ENCODE data around the gene MRO.
"Not testable (repeated sequence)": the region's sequence is repeated elsewhere in the genome, so short reads cannot be mapped to it uniquely, and the experiment has no call there.

The MRO gene

DNA sequence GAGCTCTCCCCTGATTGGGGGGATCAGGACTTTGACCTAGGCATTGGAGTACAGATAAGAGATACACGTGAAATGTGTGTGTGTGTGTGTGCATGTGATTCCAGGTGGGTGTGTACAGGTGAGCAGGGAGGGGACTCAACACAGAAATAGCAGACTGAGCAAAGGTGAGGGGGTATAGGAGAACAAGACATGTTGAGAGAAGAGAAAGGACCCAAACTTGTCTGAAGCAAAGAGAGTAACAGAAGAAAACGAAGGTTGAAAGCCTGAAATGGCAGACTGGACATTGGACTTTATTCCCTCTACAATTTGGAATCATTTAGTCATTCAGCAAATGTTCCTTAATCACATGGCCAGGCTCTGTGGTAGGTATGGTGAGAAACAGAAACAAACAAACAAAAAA is 23.3 kb downstream of the MRO start:
- in situ Hi-C loops (cut with HindIII; ENCODE audit: low sequenced_read_pairs), result no loop called here

DNA sequence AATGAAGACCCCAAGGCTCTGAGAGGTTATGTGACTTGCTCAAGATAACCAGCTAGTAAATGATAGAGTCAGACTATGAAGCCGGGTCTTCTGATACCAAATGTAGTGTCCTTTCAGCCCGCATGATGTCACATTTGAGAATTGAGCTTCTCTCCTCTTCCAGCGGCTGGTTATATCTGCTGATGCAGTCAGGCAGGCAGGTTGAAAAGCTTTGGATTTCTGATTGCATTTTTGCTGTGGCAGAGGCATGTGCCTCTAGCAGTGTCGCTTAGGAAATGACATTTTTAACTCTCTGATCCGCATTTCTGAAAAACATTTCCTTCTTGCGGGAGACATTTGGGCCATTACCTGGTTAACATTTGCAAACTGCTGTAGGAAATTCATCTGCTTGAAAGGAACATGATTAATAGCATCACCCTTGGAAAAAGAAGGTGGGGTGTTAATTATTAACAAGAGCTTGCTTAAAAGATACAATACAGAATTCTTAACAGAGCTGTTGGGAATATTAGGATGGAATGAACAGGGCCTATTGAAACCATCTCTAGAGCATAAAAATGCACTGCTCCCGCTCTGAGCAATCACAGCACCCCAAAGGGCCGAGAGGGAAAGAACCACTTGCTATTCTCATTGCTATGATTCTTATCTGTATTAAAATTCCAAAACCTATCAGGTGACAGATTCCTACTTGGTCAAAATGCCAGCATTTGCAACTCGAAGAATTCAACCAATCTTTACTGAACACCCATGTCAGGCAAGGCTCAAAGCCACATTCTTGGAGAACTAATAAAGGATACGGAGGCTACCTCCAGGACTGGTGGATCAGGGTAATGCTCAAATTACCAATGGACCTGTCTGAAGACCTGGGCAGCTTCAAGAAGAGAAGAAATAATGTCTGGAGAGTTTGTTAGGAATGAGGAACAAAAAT is 25.9 kb downstream of the MRO start:
- in situ Hi-C loops (cut with HindIII; ENCODE audit: low sequenced_read_pairs), result no loop called here

DNA sequence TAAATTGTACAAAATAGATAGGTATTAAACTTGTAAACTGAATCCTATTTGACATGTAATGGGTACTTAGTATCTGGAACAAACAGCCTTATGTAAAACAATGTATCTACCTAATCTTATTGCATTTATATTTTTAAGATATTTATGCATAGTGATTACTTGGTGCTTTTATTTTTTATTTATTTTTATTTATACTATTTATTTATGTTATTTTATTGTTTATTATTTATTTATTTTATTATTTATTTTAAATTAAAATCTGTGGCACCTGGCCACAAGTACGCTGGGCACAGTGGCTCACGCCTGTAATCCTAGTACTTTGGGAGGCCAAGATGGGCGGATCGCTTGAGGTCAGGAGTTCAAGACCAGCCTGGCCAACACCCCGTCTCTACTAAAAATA is 26.9 kb downstream of the MRO start:
- in situ Hi-C loops (cut with HindIII; ENCODE audit: low sequenced_read_pairs), result no loop called here

DNA sequence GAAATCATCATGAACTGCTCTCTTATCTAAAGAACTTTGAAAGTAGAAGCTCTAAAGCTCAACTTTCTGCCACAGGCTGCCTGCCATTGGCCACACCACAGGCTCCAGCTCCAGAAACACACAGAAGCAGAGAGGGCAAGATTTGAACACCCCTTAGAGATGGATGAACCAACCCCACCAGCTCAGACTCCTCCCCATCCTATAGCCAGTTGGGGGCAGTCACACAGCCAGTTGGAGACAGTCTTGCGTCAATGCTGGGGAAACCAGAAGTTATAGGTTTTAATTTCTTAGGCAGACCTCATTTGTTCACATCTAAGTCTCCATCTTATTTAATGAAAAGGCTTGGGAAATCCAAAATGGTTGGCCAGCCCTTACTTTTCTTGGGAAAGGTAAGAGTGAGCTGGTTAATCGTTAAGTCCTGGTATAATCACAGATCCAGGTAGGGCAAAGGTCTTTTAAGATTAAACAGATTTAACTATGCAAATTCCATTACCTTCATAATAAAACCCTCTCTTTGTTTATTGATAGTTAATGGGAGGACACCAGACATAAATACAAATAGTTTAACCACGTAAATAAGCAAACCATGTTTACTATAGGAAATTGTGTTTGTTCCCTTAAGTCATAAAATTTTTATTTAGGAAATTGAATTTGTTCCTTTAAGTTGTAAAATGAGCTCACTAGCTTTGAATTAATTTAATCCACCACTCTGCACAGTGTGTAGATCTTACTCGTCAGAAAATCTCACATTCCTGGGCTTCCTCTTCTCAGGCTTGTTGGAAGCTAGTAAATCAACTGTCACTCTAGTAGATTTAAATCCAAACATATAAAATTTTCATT is 28.0 kb downstream of the MRO start:
- in situ Hi-C loops (cut with HindIII; ENCODE audit: low sequenced_read_pairs), result no loop called here

DNA sequence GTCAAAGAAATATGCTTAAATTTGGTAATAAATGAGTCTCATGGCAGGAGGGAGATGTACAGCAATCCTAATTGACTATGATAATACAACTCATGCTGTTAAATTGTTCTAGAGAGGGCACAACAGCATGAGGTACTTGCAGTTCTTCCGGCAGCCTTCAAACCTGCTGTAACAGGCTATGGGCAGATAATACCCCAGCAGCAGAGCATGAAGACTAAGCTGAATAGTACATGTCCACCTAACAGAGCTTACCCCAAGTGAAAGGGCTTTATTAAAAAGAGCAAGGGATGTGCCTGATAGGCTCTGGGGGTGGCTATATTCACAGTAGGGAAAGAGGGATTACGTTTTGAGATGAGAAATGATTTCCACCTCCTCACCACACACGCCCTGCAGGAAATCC is 28.9 kb downstream of the MRO start:
- in situ Hi-C loops (cut with HindIII; ENCODE audit: low sequenced_read_pairs), result no loop called here

DNA sequence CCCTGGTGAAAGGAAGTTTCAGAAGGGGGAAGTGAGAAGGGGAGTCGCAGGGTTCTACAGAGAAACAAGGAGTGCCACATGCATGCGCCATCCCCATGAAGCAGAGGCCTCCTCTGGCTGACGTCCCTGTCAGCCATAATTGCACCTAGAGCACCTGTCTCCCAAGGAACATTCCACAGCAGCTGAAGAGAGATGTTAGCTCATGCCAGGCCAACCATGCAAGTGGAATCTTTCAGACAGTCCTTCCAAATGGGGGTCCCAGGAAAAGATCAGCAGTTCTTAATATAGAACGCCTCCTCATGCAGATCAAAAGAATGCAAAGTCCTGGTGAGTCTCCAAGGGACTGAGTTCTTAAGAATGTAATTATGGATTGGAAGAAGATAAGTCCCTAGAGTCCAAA is 29.6 kb downstream of the MRO start:
- in situ Hi-C loops (cut with HindIII; ENCODE audit: low sequenced_read_pairs), result no loop called here

DNA sequence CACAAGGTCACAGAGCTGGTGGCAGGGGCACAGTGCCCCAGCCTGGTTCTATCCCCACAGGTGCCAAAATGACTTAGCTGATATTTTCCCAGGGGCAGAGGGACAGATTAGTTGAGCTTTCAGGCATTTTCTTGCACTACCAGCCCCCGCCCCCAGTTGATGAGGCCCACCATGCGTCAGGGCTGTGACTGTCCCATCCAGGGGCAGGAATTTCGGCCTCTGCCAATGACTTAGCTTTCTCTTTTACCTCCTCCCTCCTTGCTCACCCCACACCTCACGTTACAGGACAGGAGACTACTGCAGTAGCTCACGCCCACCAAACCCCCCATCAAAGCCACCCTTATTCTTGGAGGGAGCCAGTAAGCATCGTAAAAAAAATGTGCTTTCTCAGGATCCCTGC is 31.5 kb downstream of the MRO start:
- in situ Hi-C loops (cut with HindIII; ENCODE audit: low sequenced_read_pairs), result no loop called here

DNA sequence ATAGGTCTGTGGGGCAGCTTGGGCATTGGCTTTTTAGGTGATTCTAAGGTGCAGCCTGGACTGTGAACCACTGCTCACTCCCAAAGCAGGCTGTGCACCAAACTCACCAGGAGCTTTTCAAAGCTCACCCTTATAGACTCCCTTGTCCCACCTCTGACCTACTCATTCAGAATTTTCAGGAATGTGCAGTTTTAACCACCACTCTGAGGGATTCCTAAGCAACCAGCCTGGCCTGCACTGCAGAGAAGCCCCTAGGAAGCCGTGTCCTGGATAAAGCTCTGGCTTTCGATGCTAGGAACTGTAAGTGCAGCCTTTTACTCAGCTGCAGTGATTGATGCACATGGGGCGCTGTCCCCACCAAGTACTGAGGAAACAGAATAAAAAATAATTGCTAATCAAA is 33.0 kb downstream of the MRO start:
- in situ Hi-C loops (cut with HindIII; ENCODE audit: low sequenced_read_pairs), result no loop called here

DNA sequence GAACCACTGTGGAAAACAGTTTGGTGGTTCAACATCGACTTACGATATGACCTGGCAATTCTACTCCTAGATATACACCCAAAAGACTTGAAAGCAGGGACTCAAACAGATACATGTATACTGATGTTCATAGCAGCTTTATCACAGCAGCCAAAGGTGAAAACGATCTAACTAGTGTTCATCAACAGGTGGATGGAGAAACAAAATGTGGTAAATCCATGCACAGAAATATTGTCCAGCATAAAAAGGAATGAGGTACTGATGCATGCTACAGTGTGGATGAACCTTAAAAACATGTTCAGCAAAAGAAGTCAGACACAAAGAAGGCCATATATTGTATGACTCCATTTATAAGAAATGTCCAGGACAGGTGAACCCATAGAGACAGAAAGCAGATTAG is 36.3 kb downstream of the MRO start:
- in situ Hi-C loops (cut with HindIII; ENCODE audit: low sequenced_read_pairs), result no loop called here

DNA sequence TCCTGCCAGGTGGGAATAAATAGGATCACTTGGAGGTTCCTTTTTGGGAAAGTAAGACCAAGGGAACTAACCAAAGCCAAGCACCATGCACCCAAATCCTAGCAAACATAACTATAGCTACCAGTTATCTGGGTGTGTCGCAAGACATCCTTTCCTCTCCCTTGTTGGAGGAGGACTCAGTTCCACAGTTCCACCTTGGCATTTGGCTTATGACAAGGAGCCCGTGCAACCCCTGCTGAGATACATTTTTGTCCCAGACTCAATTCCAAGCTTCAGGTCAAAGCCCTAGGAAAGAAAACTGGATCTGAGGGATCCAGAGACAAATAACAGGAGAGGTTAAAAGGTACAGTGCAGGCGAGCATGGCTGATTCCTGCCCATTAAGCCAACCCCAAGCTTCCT is 40.8 kb downstream of the MRO start:
- in situ Hi-C loops (cut with HindIII; ENCODE audit: low sequenced_read_pairs), result not testable (repeated sequence)

DNA sequence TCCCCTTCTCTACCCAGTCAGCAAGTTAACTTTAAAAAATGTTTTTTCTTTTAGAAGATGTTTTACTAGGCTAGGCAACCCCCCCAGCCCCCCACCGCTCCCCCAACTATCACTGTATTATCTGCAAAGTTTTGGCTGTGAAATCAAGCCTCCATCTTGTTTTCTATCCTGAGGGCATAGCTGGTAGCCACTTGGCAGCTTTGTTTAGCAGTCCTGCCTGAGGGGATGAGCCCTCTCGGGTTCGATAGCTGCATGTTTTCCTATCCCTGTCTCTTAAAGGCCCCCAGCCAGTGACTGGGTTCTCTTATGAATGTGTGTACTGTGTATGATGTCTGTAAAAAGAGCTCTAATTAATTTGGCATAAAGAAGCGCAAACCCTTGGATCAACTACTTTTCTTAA is 43.4 kb downstream of the MRO start:
- in situ Hi-C loops (cut with HindIII; ENCODE audit: low sequenced_read_pairs), result no loop called here

DNA sequence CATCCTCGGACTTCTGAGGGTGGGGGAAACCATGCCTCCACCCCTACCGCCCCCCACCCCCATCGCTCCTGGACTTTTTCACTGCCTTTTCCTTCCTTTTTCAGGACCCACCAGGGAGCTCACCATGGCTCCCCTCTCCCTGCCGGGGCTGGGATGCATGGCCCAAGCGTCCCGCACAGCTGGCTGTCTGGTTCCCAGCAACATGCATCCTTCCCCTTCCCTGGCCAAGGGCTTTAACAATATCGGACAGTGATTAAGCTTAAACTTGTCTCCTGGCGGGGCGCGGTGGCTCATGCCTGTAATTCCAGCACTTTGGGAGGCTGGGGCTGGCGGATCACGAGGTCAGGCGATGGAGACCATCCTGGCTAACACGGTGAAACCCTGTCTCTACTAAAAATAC is 44.1 kb downstream of the MRO start:
- in situ Hi-C loops (cut with HindIII; ENCODE audit: low sequenced_read_pairs), result no loop called here

DNA sequence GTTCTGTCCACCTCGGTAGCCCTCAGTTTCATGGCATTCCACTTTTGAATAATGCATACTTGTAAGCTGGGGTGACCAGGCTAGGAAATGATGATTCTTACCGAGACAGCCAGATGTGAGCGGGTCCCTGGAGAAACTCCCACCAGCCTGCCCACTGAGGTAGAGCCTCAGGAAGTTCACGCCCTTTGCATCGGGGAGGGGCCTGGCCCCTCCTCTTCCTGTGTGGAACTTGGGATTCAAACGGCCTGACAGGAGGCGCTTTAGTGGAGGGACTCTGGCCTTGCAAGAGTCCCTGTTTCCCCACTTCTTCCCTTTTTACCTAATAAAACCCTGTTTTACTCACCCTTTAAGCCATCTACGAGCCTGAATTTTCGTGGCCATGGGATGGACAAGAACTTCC is 44.6 kb downstream of the MRO start:
- in situ Hi-C loops (cut with HindIII; ENCODE audit: low sequenced_read_pairs), result no loop called here

DNA sequence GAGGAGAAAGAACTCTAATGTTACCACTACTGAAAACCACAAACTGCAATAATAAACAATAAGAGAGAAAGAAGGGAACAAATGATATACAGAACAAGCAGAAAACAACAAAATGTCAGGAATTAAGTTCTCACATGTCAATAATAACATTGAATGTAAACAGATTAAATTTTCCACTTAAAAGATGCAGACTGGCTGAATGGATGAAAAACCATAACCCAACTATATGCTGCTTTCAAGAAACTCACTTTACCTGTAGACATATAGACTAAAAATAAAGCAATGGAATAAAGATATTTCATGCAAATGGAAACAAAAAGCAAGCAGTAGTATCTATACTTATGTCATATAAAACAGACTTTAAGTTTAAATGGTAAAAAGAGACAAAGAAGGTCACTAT is 50.4 kb downstream of the MRO start:
- in situ Hi-C loops (cut with HindIII; ENCODE audit: low sequenced_read_pairs), result no loop called here

DNA sequence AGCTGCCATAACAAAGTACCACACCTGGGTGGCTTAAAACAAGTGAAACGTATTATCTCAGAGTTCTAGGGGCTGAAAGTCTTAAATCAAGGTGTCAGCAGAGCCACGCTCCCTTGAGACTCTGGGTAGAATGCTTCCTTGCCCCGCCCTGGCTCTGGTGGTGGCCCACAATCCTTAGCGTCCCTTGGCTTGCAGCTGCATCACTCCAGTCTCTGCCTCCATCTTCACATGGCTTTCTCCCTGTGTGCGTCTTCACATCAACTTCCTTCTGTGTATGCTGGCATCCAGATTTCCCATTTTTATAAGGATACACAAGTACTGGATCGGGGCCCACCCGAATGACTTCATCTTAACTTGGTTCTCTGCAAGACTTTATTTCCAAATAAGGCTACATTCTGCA is 62.5 kb downstream of the MRO start:
- in situ Hi-C loops (cut with HindIII; ENCODE audit: low sequenced_read_pairs), result no loop called here

DNA sequence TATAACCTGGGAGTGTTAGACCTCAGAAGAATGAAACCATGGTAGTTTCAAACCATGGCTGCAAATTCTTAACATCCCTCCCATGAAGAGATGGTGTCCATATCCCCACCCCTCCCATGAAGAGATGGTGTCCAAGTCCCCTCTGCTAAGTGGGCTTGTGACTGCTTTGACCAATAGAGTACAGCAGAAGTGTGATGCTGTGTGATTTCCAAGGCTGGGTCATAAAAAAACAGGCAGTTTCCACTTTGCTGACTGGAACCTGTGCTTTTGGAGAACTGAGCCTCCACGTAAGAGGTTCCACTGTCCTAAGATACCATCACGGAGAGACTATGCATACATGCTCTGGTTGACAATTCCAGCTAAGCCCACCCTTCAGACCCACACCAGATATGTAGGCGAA is 65.5 kb downstream of the MRO start:
- in situ Hi-C loops (cut with HindIII; ENCODE audit: low sequenced_read_pairs), result no loop called here

DNA sequence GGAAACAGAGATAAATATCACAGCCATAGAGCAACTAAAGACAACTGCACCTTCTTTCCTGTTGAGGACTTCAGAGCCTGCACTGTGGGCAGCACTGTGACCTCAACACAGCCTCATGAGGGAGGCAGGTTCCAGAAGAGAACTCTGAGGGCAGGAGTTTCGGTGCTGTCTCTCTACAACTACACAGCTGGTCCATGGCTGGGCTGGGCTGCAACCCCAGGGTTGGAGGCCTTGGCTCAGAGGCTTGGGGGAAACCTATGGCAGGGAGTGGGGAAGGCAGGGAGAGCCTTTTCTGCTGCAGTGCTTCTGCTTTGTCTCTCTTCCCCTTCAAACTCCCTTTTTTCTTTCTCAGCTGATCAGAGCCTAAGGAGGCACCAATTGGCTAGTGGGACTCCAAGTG is 66.5 kb downstream of the MRO start:
- in situ Hi-C loops (cut with HindIII; ENCODE audit: low sequenced_read_pairs), result no loop called here

DNA sequence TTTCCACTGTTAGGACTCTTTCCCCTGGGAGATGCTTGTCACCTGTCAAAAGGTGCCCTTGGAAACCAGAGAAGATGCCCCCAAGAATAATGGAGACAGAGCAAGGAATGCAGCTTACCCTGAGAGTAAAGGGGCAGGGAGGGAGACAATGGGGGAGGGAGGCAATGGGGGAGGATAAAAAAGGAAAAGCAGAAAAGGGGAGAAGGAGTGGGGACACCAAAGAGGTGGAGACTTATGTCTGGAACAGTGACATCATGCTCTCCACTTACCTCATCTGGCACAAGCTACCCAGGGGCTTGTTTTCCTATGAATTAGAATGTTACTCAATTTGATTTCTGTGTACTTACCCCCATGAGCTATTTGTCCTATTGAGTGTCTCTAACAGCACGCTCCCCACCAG is 67.9 kb downstream of the MRO start:
- in situ Hi-C loops (cut with HindIII; ENCODE audit: low sequenced_read_pairs), result no loop called here

DNA sequence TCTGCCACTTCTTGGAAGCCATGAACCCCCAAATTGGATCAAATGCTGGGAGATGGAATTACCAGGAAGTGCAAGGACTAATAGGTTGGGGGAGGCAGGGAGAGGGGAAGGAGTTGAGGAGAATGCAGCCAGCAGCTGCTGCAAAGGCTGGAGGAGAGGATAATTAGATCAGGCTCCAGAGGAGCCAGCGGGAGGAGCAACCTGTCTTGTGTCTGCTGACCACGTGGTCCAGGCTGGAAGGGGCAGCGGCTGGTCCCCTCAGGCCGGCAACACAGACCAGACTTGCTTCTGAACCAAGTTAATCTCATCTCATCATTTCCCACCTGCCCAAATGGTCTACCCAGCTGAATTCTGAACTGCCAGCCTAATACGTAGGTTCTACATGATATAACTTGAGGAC is 68.3 kb downstream of the MRO start:
- in situ Hi-C loops (cut with HindIII; ENCODE audit: low sequenced_read_pairs), result no loop called here

DNA sequence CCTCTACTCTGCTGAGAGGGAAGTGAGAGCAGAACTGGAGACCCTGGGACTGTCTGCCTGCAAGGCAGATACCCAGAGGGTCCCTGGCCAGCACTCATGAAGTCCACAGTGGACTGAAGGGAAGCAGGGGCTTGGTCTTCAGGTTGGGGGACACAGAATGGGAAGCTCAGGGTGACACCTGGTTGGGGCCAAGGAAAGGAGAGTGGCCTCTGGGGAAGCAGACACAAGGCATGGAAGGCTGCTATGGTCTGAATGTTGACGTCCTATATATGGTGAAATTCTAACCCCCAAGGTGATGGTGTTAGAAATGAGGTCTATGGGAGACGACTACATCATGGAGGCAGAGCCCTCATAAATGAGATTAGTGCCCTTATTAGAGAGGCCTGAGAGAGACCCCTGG is 69.3 kb downstream of the MRO start:
- in situ Hi-C loops (cut with HindIII; ENCODE audit: low sequenced_read_pairs), result no loop called here

DNA sequence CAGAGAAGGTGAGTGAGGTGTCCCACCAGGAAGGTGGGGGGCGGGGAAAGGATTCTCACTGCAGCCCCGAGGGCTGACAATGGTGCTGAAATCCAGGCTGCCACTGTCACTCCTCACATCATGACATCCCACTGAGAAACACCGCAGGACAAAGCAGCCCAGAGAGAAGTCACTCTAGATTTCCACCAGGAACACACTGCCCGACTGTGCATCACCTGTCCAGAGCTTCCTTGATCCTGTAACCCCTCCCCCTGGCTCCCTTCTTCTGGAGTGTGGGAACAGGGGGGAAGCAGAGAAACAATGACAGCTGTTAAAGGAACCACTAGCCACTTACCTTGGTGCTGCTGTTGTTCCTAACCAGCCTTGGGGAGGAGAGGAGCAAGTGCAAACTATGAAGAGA is 69.9 kb downstream of the MRO start:
- in situ Hi-C loops (cut with HindIII; ENCODE audit: low sequenced_read_pairs), result no loop called here

DNA sequence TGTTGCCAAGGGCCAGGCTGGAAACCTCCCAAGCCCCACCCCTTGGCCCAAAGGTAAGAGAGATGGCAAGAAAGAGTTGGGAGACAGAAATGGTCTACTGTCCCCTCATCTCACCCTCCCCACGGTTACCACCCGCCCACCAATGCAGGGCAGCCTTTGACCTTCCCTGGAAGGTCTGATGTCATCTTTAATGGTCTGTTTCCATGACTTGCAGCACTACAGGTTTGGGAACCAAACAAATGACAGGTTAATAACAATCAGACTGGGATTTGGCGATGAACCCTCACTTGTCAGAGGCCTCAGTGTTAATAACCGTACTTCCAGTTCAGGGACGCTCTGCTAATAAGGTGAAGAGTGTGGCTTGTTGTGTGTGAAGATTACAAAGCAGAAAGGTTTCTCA is 70.4 kb downstream of the MRO start:
- in situ Hi-C loops (cut with HindIII; ENCODE audit: low sequenced_read_pairs), result no loop called here

Measured in endothelial cell of hepatic sinusoid (primary cell).